ENCODE measurements around the gene PPP3R1.
A peak's percentile ranks its signal among the peaks of the same experiment; 100 is the strongest.

PPP3R1 gene

DNA sequence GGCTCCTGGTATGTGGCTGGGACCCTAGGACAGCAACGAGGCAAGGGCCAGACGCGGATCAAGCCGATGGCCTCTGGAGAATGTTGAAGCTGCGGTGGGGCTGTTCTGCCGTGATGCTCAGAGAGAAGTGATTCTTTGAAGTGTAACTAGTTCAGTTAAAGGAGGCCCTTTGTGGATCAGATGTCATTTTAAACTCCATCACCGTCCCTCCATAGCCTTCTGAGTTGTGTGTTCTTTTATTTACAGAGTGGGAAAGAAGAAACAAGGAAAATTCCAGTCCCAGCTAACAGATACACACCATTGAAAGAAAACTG, 94.2 kb downstream of the PPP3R1 start:
- Histone ChIP-seq H3K27ac (ENCODE audit: extremely low read depth, low read depth, low read length) (peak overlapping the region; percentile 95), H3K36me3 (ENCODE audit: control insufficient read depth in 2 of 2, insufficient read depth in 1 of 2, low read length in 2 of 2) (peaks cover 31 to 33% of the 10 kb centered on the region in 2 experiments), H3K9me3 (ENCODE audit: control insufficient read depth, insufficient read depth, low read depth, low read length) (no peaks in the 10 kb centered on the region), H3K4me3 (ENCODE audit: low read depth, low read length) (peak overlapping the region; percentile 80), H3K4me1 (ENCODE audit: control insufficient read depth, insufficient read depth, low read length) (no peaks in the 10 kb centered on the region; the same call in 1 of the 2 replicates)
- ChIA-PET POLR2A (interaction anchor here (1.6 to 2.4 kb wide), 2 partner anchors 10 to 94 kb away, joined by 7 to 9 read pairs; partner anchors contain the start of gene PPP3R1), CTCF (interaction anchor here (0.8 to 1.8 kb wide), 2 partner anchors 70 to 125 kb away, joined by 3 to 8 read pairs; no protein-coding TSS in a partner anchor)
- no peak for TF ChIP-seq ZNF843 (tag by site-specific recombination; IDR thresholded peaks at IDR 0.05)
- peak; percentile 4; the same call in 1 of the 2 replicates for TF ChIP-seq KLF16 (tag by site-specific recombination; IDR thresholded peaks at IDR 0.05)
- TF ChIP-seq ZNF580 (tag by site-specific recombination; IDR thresholded peaks at IDR 0.05), result no peak
- no peak for TF ChIP-seq ZNF510 (tag by site-specific recombination; IDR thresholded peaks at IDR 0.05; ENCODE audit: insufficient replicate concordance)
- TF ChIP-seq, protein P1, sequence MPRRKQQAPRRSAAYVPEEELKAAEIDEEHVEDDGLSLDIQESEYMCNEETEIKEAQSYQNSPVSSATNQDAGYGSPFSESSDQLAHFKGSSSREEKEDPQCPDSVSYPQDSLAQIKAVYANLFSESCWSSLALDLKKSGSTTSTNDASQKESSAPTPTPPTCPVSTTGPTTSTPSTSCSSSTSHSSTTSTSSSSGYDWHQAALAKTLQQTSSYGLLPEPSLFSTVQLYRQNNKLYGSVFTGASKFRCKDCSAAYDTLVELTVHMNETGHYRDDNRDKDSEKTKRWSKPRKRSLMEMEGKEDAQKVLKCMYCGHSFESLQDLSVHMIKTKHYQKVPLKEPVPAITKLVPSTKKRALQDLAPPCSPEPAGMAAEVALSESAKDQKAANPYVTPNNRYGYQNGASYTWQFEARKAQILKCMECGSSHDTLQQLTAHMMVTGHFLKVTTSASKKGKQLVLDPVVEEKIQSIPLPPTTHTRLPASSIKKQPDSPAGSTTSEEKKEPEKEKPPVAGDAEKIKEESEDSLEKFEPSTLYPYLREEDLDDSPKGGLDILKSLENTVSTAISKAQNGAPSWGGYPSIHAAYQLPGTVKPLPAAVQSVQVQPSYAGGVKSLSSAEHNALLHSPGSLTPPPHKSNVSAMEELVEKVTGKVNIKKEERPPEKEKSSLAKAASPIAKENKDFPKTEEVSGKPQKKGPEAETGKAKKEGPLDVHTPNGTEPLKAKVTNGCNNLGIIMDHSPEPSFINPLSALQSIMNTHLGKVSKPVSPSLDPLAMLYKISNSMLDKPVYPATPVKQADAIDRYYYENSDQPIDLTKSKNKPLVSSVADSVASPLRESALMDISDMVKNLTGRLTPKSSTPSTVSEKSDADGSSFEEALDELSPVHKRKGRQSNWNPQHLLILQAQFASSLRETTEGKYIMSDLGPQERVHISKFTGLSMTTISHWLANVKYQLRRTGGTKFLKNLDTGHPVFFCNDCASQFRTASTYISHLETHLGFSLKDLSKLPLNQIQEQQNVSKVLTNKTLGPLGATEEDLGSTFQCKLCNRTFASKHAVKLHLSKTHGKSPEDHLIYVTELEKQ (tag by site-specific recombination; IDR thresholded peaks at IDR 0.05; ENCODE audit: borderline replicate concordance), result no peak
- no peak for TF ChIP-seq ZSCAN23 (tag by site-specific recombination; IDR thresholded peaks at IDR 0.05)

- H3K27ac ChIP-seq (ENCODE audit: extremely low read depth, low read depth, low read length), result peak within 1 kb of the TSS; percentile 95
- H3K4me3 ChIP-seq (ENCODE audit: low read depth, low read length), result peak within 1 kb of the TSS; percentile 80
- no peaks in the 10 kb centered on the region; the same call in 1 of the 2 replicates for H3K4me1 ChIP-seq (ENCODE audit: control insufficient read depth, insufficient read depth, low read length)
- H3K9me3 ChIP-seq (ENCODE audit: control insufficient read depth, insufficient read depth, low read depth, low read length), result no peaks in the 10 kb centered on the region
- H3K36me3 ChIP-seq (ENCODE audit: control insufficient read depth in 2 of 2, insufficient read depth in 1 of 2, low read length in 2 of 2), result peaks cover 26 to 30% of the 10 kb centered on the region in 2 experiments
- ChIA-PET CTCF (interaction anchor here (0.7 to 1.8 kb wide), 4 partner anchors 70 to 1058 kb away, joined by 3 to 8 read pairs (median 4); no protein-coding TSS in a partner anchor), POLR2A (interaction anchor here (1.6 to 2.4 kb wide), 2 partner anchors 10 to 94 kb away, joined by 7 to 9 read pairs; partner anchors contain the start of gene PPP3R1)
- TF ChIP-seq ZNF530 (tag by site-specific recombination; IDR thresholded peaks at IDR 0.05; ENCODE audit: low read depth), result no peak
- TF ChIP-seq ZNF777 (tag by site-specific recombination; IDR thresholded peaks at IDR 0.05; ENCODE audit: borderline replicate concordance), result no peak
- no peak; the same call in 1 of the 2 replicates for TF ChIP-seq ZNF391 (tag by site-specific recombination; IDR thresholded peaks at IDR 0.05; ENCODE audit: borderline replicate concordance, low read depth)
- TF ChIP-seq REPIN1 (tag by site-specific recombination; IDR thresholded peaks at IDR 0.05; ENCODE audit: low read depth), result no peak
- no peak for TF ChIP-seq ZNF354C (tag by site-specific recombination; IDR thresholded peaks at IDR 0.05; ENCODE audit: borderline replicate concordance, low read depth)
- no peak for TF ChIP-seq ZIC2 (tag by site-specific recombination; IDR thresholded peaks at IDR 0.05)
- TF ChIP-seq ZNF394 (tag by site-specific recombination; IDR thresholded peaks at IDR 0.05; ENCODE audit: borderline replicate concordance), result peak; percentile 66; the same call in 1 of the 2 replicates
- TF ChIP-seq ELK4 (IDR thresholded peaks at IDR 0.05; ENCODE audit: borderline replicate concordance, low read depth, low read length), result no peak
- no peak for TF ChIP-seq ZNF266 (tag by site-specific recombination; IDR thresholded peaks at IDR 0.05; ENCODE audit: low read depth)
- TF ChIP-seq, protein P2, sequence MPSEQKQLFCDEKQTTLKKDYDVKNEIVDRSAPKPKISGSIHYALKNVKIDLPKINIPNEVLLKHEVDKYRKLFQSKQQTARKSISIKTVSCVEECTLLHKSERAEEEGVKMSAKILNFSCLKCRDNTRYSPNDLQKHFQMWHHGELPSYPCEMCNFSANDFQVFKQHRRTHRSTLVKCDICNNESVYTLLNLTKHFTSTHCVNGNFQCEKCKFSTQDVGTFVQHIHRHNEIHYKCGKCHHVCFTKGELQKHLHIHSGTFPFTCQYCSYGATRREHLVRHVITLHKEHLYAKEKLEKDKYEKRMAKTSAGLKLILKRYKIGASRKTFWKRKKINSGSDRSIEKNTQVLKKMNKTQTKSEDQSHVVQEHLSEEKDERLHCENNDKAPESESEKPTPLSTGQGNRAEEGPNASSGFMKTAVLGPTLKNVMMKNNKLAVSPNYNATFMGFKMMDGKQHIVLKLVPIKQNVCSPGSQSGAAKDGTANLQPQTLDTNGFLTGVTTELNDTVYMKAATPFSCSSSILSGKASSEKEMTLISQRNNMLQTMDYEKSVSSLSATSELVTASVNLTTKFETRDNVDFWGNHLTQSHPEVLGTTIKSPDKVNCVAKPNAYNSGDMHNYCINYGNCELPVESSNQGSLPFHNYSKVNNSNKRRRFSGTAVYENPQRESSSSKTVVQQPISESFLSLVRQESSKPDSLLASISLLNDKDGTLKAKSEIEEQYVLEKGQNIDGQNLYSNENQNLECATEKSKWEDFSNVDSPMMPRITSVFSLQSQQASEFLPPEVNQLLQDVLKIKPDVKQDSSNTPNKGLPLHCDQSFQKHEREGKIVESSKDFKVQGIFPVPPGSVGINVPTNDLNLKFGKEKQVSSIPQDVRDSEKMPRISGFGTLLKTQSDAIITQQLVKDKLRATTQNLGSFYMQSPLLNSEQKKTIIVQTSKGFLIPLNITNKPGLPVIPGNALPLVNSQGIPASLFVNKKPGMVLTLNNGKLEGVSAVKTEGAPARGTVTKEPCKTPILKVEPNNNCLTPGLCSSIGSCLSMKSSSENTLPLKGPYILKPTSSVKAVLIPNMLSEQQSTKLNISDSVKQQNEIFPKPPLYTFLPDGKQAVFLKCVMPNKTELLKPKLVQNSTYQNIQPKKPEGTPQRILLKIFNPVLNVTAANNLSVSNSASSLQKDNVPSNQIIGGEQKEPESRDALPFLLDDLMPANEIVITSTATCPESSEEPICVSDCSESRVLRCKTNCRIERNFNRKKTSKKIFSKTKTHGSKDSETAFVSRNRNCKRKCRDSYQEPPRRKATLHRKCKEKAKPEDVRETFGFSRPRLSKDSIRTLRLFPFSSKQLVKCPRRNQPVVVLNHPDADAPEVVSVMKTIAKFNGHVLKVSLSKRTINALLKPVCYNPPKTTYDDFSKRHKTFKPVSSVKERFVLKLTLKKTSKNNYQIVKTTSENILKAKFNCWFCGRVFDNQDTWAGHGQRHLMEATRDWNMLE (tag by site-specific recombination; conservative IDR thresholded peaks at IDR 0.05; ENCODE audit: low read depth), result peak; percentile 67; the same call in 1 of the 2 replicates
- no peak for TF ChIP-seq ZNF169 (tag by site-specific recombination; IDR thresholded peaks at IDR 0.05)
- TF ChIP-seq YY1 (tag by site-specific recombination; IDR thresholded peaks at IDR 0.05), result no peak
- TF ChIP-seq ZNF416 (tag by site-specific recombination; IDR thresholded peaks at IDR 0.05), result no peak
- TF ChIP-seq ZNF692 (tag by site-specific recombination; IDR thresholded peaks at IDR 0.05), result peak; percentile 53; the same call in 1 of the 2 replicates
- no peak for TF ChIP-seq FEZF1 (tag by site-specific recombination; IDR thresholded peaks at IDR 0.05)
Observed at GRCh38 chr2:68157402-68158133, 94.8 kb downstream of the PPP3R1 start, which contains the start of gene PNO1. Gene PNO1 (plus strand): TSS chr2:68157888. CDS start chr2:68157935, 47 bp downstream.
